Activated CD8-positive, alpha-beta T cell treated with anti-CD3 and anti-CD28 coated beads, Interleukin-2, amount 10 ng/mL, durations not matched to agents 7 days and 5 days (primary cell): Measurements from ENCODE around the gene DNAJB11. TPM values are rescaled to one million over a fixed set of nuclear protein-coding genes. Genes with fewer than 3 reads are reported as not detected.

ENCODE experiments used
- ATAC-seq: fragments of 150-1000 bp; cut with Tn5 transposase; one replicate; pipeline ENCODE4 v1.10.0; 2021; ENCODE audit warnings: moderate library complexity
- CTCF ChIA-PET: fragments of 350-600 bp; sonication (Branson Sonifier 250); formaldehyde crosslinking; loops from one replicate; lab custom pipeline; 2021; ENCODE audit warnings: antibody characterized with exemption; lab: Charles Lee
- POLR2A ChIA-PET: fragments of 350-600 bp; sonication (Branson Sonifier 250); formaldehyde crosslinking; loops from one replicate; lab custom pipeline; 2021; ENCODE audit warnings: antibody characterized with exemption; lab: Charles Lee
- DNase-seq: peaks from one replicate; pipeline ENCODE4 v3.0.0-alpha.2; 2020
- H3K27ac Mint-ChIP-seq: one replicate; pipeline ENCODE4 v1.8.0; 2021; ENCODE audit warnings: mild to moderate bottlenecking, mixed read lengths
- H3K27me3 Mint-ChIP-seq: one replicate; pipeline ENCODE4 v1.8.0; 2021; ENCODE audit warnings: low read depth, mixed read lengths
- H3K36me3 Mint-ChIP-seq: one replicate; pipeline ENCODE4 v1.8.0; 2021; ENCODE audit warnings: low read depth, mixed read lengths
- H3K4me1 Mint-ChIP-seq: one replicate; pipeline ENCODE4 v1.8.0; 2021; ENCODE audit warnings: low read depth, mixed read lengths
- H3K4me3 Mint-ChIP-seq: one replicate; pipeline ENCODE4 v1.8.0; 2021; ENCODE audit warnings: mild to moderate bottlenecking, mixed read lengths
- H3K9me3 Mint-ChIP-seq: one replicate; pipeline ENCODE4 v1.8.0; 2022; ENCODE audit warnings: mixed read lengths; ENCODE audit not compliant: insufficient read depth
- total RNA-seq, 2 experiments: library from RNA; stranded (reverse); gene quantifications; one replicate each; pipeline ENCODE4 v1.2.3, GENCODE V29; 2021

The DNAJB11 gene
- total RNA-seq, 2 experiments from 2014 or later, result 55.9 to 56.5 TPM

DNA sequence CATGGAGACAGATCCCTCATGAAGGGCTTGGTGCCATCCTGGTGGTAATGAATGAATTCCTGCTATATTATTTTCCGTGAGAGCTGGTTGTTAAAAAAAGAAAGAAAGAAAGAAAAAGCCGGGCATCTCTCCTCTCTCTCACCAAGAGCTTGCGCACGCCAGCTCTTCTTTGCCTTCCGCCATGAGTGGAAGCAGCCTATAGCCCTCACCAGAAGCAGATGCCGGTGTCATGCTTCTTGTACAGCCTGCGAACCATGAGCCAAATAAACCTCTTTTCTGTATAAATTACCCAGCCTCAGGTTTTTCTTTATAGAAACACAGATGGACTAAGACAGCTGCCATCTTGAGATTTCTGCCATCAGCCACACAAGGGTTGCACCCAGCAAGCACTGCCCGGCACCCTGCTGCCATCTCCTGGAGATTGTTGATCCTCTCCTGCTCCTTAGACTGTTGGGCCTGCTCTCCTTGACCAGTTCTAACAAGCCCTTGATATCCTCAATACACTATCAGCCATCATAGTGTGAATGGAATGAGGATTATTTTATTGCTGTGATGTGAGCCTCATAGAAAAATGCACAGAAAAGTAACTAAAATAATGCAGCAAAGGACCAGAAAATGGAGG, 38.8 kb downstream of the DNAJB11 start:
- H3K9me3 Mint-ChIP-seq, result no peaks in the 10 kb centered on the region
- no peaks in the 10 kb centered on the region for H3K36me3 Mint-ChIP-seq
- H3K4me1 Mint-ChIP-seq, result peaks cover 2% of the 10 kb centered on the region
- ChIA-PET CTCF (interaction anchor here (1.2 to 2.1 kb wide), 5 partner anchors 9 to 626 kb away, joined by 3 to 15 read pairs (median 4); no protein-coding TSS in a partner anchor), POLR2A (interaction anchor here (0.5 kb wide), 1 partner anchor 174 kb away, joined by 3 read pairs; the partner anchor contains the start of gene EIF4A2)
- H3K27me3 Mint-ChIP-seq, result peaks cover 22% of the 10 kb centered on the region
- ATAC-seq (no peak), DNase-seq (no peak)
- H3K4me3 Mint-ChIP-seq, result no peak overlapping the region
- H3K27ac Mint-ChIP-seq, result no peak overlapping the region

GRCh38 chr3:186612065-186612464, 41.5 kb downstream of the DNAJB11 start:
- ChIA-PET POLR2A (interaction anchor here (1.7 kb wide), 1 partner anchor 171 kb away, joined by 5 read pairs; the partner anchor contains the start of gene EIF4A2), CTCF (interaction anchor here (1.5 kb wide), 1 partner anchor 668 kb away, joined by 5 read pairs; no protein-coding TSS in a partner anchor)
- ATAC-seq (no peak), DNase-seq (no peak)
- Mint-ChIP-seq H3K27me3 (peaks cover 27% of the 10 kb centered on the region), H3K36me3 (no peaks in the 10 kb centered on the region), H3K27ac (no peak overlapping the region), H3K9me3 (no peaks in the 10 kb centered on the region), H3K4me3 (no peak overlapping the region), H3K4me1 (peaks cover 18% of the 10 kb centered on the region)

DNA sequence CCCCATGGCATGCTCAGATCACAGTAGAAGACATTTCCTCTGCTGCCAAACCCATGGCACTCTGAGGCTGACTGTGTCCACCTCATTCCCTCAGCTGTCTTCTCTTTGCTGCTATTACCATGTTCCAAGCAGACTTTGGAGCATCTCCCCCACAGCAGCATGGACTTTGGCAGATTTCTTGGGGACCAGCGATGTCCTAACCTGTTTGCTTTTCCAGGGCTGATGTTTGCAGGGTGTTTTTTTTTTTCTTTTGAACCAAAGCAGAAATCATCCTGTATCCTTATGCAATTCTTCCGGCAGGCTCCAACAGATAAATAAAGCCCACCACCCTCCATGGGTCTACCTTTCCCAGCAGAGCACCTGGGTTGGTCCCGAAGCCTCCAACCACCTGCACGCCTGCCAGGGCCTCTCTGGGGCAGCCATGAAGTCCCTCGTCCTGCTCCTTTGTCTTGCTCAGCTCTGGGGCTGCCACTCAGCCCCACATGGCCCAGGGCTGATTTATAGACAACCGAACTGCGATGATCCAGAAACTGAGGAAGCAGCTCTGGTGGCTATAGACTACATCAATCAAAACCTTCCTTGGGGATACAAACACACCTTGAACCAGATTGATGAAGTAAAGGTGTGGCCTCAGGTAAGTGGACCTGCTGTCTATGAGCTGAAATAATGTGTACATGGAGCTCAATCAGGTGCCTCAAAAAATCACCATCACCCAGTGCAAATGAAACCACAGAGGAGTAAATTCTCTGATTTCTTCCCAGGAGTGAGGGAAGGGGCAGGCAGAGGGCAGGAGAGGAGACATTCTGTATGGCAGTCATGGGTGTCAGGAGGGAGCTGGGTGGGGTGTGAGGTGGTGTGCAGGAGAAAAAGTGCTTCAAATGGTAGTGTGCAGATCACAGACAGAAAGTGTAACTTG, 42.5 kb downstream of the DNAJB11 start, which contains the start of gene AHSG:
Gene AHSG (plus strand): TSS at position 340 of the 916 bp plus-strand sequence. CDS start 82 bp downstream, at position 422.
- H3K9me3 Mint-ChIP-seq, result no peaks in the 10 kb centered on the region
- no peak for DNase-seq
- H3K27ac Mint-ChIP-seq, result no peak within 1 kb of the TSS
- ChIA-PET CTCF (interaction anchor here (2.1 to 6.6 kb wide), 7 partner anchors 9 to 209 kb away, joined by 10 to 164 read pairs (median 78); partner anchors contain the start of genes DNAJB11 and TBCCD1), POLR2A (interaction anchor here (1.7 to 2.7 kb wide), 2 partner anchors 43 to 171 kb away, joined by 5 to 10 read pairs; partner anchors contain the start of genes DNAJB11 and EIF4A2)
- ATAC-seq, result no peak
- peaks cover 24% of the 10 kb centered on the region for H3K4me1 Mint-ChIP-seq
- peaks cover 33% of the 10 kb centered on the region for H3K27me3 Mint-ChIP-seq
- H3K36me3 Mint-ChIP-seq, result no peaks in the 10 kb centered on the region
- no peak within 1 kb of the TSS for H3K4me3 Mint-ChIP-seq

GRCh38 chr3:186613637-186614265, 43.2 kb downstream of the DNAJB11 start:
- H3K9me3 Mint-ChIP-seq, result no peaks in the 10 kb centered on the region
- H3K4me3 Mint-ChIP-seq, result no peak overlapping the region
- ATAC-seq (no peak), DNase-seq (no peak)
- peaks cover 24% of the 10 kb centered on the region for H3K4me1 Mint-ChIP-seq
- ChIA-PET CTCF (interaction anchor here (1.0 to 6.6 kb wide), 25 partner anchors 10 to 936 kb away, joined by 3 to 164 read pairs (median 10); partner anchors contain the start of genes DNAJB11, FETUB, RFC4 and TBCCD1), POLR2A (interaction anchor here (0.6 to 2.7 kb wide), 5 partner anchors 44 to 208 kb away, joined by 4 to 10 read pairs (median 5); partner anchors contain the start of genes DNAJB11 and EIF4A2)
- no peak overlapping the region for H3K27ac Mint-ChIP-seq
- H3K36me3 Mint-ChIP-seq, result no peaks in the 10 kb centered on the region
- peaks cover 41% of the 10 kb centered on the region for H3K27me3 Mint-ChIP-seq

DNA sequence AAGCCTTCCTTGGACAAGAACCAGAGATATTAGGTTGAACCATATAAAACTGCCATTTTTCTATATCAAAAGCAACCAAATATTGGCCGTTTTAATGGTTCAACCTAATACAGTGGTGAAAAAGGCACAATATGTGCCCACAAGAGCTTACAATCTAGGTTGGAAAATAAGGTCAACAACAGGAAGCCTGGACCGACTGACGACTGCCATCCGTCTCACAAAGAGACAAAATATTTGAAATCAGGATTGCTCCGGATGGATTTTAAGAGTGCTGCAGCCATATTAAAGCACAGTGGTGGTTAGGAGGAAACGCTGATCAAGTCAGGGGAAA, 43.7 kb downstream of the DNAJB11 start:
- ATAC-seq (no peak), DNase-seq (no peak)
- Mint-ChIP-seq H3K27ac (no peak overlapping the region), H3K36me3 (no peaks in the 10 kb centered on the region), H3K4me1 (peaks cover 24% of the 10 kb centered on the region), H3K4me3 (no peak overlapping the region), H3K9me3 (no peaks in the 10 kb centered on the region), H3K27me3 (peaks cover 42% of the 10 kb centered on the region)
- CTCF ChIA-PET, result interaction anchor here (0.6 to 6.6 kb wide), 48 partner anchors 10 to 954 kb away, joined by 3 to 164 read pairs (median 4); partner anchors contain the start of genes DNAJB11, FETUB, RFC4 and RPL39L
- POLR2A ChIA-PET, result interaction anchor here (0.6 to 2.7 kb wide), 5 partner anchors 44 to 953 kb away, joined by 3 to 10 read pairs (median 4); partner anchors contain the start of genes DNAJB11 and EIF4A2

DNA sequence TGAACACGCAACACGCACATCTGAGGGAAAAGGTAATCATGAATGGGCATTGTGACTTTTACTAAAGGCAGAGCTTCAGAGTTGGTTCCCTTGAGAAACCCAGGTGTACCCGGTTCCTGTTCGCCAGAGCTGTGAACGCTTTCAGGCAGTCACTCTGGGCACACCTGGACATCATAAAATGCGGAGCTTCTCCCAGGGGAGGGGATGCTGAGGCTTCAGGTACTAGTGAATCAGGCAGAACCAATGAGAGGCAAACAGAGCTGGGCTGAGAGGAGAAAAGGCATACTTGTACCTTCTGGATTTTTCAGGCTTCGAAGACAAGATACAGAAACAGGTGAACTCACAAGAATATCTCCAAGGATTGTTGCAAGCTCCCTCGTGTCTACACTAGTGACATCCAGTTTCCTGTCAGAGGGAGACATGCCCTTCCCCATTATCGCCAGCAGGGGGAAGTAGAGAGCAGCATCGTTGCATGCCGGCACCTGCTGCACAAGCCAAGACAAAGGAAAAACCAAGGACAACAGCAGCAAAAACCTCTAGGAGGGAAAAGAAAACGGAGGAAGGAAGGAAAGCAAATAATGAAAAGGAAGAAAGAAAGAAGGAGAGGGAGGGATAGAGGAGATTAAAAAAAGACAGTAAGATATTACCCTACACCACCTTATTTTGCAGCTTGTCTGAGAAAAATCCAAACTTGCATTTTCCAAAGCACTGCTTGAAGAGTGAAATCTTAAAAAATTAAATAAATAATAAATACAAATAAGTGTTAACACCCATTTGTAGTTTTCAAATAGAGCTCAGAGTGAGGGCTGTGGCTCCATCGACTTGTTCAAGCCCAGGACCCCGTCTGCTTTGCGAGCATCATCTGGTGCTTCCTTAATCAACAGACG, 44.3 kb downstream of the DNAJB11 start:
- H3K27ac Mint-ChIP-seq, result no peak overlapping the region
- DNase-seq (peak; percentile 82), ATAC-seq (peak; percentile 61)
- ChIA-PET CTCF (interaction anchor here (0.6 to 6.6 kb wide), 58 partner anchors 10 to 955 kb away, joined by 3 to 164 read pairs (median 4); partner anchors contain the start of genes DNAJB11, FETUB, RFC4 and RPL39L), POLR2A (interaction anchor here (0.6 to 2.7 kb wide), 5 partner anchors 45 to 953 kb away, joined by 3 to 10 read pairs (median 4); partner anchors contain the start of genes DNAJB11 and EIF4A2)
- H3K9me3 Mint-ChIP-seq, result no peaks in the 10 kb centered on the region
- H3K27me3 Mint-ChIP-seq, result peaks cover 44% of the 10 kb centered on the region
- H3K4me3 Mint-ChIP-seq, result no peak overlapping the region
- peaks cover 24% of the 10 kb centered on the region for H3K4me1 Mint-ChIP-seq
- H3K36me3 Mint-ChIP-seq, result no peaks in the 10 kb centered on the region

DNA sequence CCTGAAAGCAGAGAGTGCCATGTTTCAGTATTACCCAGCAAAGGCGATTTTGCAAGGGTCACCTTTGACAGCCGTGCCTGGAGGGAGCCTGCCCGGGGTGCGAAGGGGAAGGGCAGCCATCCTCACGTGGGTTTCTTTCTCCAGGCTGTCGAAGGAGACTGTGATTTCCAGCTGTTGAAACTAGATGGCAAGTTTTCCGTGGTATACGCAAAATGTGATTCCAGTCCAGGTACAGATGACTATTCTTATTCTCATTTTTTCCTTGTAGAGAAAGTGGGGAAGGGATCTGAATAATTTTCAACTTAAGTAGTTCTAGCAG, 45.7 kb downstream of the DNAJB11 start:
- POLR2A ChIA-PET, result interaction anchor here (1.3 to 2.0 kb wide), 3 partner anchors 157 to 205 kb away, joined by 3 to 7 read pairs (median 6); no protein-coding TSS in a partner anchor
- peaks cover 49% of the 10 kb centered on the region for H3K27me3 Mint-ChIP-seq
- CTCF ChIA-PET, result interaction anchor here (0.7 to 6.6 kb wide), 42 partner anchors 8 to 673 kb away, joined by 3 to 164 read pairs (median 6); partner anchors contain the start of genes CRYGS, DNAJB11, EIF4A2 and FETUB
- H3K4me1 Mint-ChIP-seq, result peaks cover 24% of the 10 kb centered on the region
- no peak overlapping the region for H3K4me3 Mint-ChIP-seq
- no peaks in the 10 kb centered on the region for H3K36me3 Mint-ChIP-seq
- no peak for DNase-seq
- ATAC-seq, result no peak
- no peaks in the 10 kb centered on the region for H3K9me3 Mint-ChIP-seq
- no peak overlapping the region for H3K27ac Mint-ChIP-seq

DNA sequence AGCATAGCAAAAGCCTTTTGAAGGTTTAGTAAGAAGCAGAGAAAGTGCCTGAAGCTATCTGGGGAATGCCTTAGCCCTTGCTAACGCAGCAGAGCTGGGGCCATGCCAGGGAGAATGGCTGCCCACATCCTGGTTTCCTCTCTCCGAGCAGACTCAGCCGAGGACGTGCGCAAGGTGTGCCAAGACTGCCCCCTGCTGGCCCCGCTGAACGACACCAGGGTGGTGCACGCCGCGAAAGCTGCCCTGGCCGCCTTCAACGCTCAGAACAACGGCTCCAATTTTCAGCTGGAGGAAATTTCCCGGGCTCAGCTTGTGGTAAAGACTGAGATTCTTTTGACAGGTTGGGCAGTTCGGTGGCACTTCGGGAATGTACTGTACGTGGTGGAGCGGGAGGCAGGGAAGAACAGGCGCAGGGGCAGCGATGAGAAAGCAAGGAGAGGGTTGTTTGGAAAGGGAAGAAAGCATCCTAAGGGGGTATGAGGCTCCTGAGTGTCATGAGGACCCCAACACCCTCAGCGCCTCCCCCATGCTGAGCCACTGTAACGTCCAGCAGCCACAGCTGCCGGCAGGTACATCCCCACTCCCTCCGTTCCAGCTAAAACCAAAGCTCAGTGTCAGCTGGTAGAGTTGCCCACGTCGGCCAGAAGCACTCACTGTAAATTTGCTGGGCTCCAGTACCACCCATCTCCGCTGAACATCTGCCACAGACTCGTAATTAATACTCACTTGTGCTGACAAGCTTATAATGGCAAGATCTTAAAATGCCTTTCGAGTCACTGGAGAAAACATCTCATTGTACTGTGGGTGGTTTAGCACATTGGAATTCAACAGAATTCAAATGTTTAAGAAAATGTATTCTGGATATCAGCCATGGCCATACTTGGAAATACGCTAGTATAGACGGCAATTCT, 46.8 kb downstream of the DNAJB11 start:
- DNase-seq, result peak; percentile 88
- Mint-ChIP-seq H3K36me3 (no peaks in the 10 kb centered on the region), H3K4me3 (peak overlapping the region; percentile 64), H3K27me3 (peaks cover 49% of the 10 kb centered on the region), H3K4me1 (peaks cover 24% of the 10 kb centered on the region), H3K27ac (peak overlapping the region; percentile 59), H3K9me3 (no peaks in the 10 kb centered on the region)
- ATAC-seq, result peak; percentile 99
- ChIA-PET POLR2A (interaction anchor here (1.3 to 2.0 kb wide), 5 partner anchors 47 to 204 kb away, joined by 3 to 8 read pairs (median 7); partner anchors contain the start of genes DNAJB11 and EIF4A2), CTCF (interaction anchor here (0.6 to 6.6 kb wide), 71 partner anchors 7 to 957 kb away, joined by 3 to 164 read pairs (median 4); partner anchors contain the start of genes CRYGS, DNAJB11, EIF4A2 and FETUB)

GRCh38 chr3:186618318-186618938, 47.9 kb downstream of the DNAJB11 start:
- ChIA-PET CTCF (interaction anchor here (0.6 to 6.6 kb wide), 14 partner anchors 10 to 1365 kb away, joined by 3 to 164 read pairs (median 6); partner anchors contain the start of genes DNAJB11 and TBCCD1), POLR2A (interaction anchor here (2.0 kb wide), 1 partner anchor 48 kb away, joined by 7 read pairs; the partner anchor contains the start of gene DNAJB11)
- H3K9me3 Mint-ChIP-seq, result no peaks in the 10 kb centered on the region
- peaks cover 24% of the 10 kb centered on the region for H3K4me1 Mint-ChIP-seq
- peaks cover 47% of the 10 kb centered on the region for H3K27me3 Mint-ChIP-seq
- no peak overlapping the region for H3K4me3 Mint-ChIP-seq
- H3K36me3 Mint-ChIP-seq, result no peaks in the 10 kb centered on the region
- no peak for DNase-seq
- no peak for ATAC-seq
- H3K27ac Mint-ChIP-seq, result no peak overlapping the region
